Thyroid gland (tissue), 4 donors: Measurements from ENCODE around the gene PLEKHM1.

Experiments used
- CTCF ChIP-seq, 6 experiments: fragments of 200-600 bp in 3 of 6; fragments of 450-650 bp in 3 of 6; sonication (generic) in 3 of 6; IDR thresholded peaks; one replicate each; pipeline ENCODE4 v1.5.1; 2016 to 2019; ENCODE audit warnings: antibody characterized with exemption in 6 of 6, mild to moderate bottlenecking in 2 of 6, inconsistent platforms in 1 of 6, moderate library complexity in 1 of 6
- POLR2A ChIP-seq, 2 donors: fragments of 450-650 bp; IDR thresholded peaks; one replicate each; pipeline ENCODE4 v1.6.1; 2017; ENCODE audit warnings: antibody characterized with exemption in 2 of 2, mild to moderate bottlenecking in 2 of 2, moderate library complexity in 1 of 2

- no peak for TF ChIP-seq CTCF (IDR thresholded peaks at IDR 0.05)
- TF ChIP-seq POLR2A (IDR thresholded peaks at IDR 0.05): no peak
Observed at GRCh38 chr17:45429339-45430005, 61.0 kb downstream of the PLEKHM1 start.
